Neuronal stem cell (in vitro differentiated cells): ENCODE data around the gene CHCHD3.

Experiments used
- DNase-seq: peaks from one replicate; pipeline ENCODE4 v3.0.0-alpha.2; 2013; ENCODE audit warnings: low spot score
- H2AFZ ChIP-seq: one replicate; pipeline ENCODE4 v1.6.1; 2013; ENCODE audit warnings: mild to moderate bottlenecking, low read length, inconsistent platforms
- H2AK5ac ChIP-seq: 2 replicates; pipeline ENCODE4 v1.6.1; 2013; ENCODE audit warnings: low read depth, mild to moderate bottlenecking, inconsistent platforms, low read length, moderate library complexity, mixed read lengths
- H2BK120ac ChIP-seq: 2 replicates; pipeline ENCODE4 v1.6.1; 2013; ENCODE audit warnings: low read depth, mild to moderate bottlenecking, inconsistent platforms, low read length, moderate library complexity, mixed read lengths
- H2BK12ac ChIP-seq: one replicate; pipeline ENCODE4 v1.6.1; 2013; ENCODE audit warnings: low read length, inconsistent platforms
- H2BK15ac ChIP-seq: 2 replicates; pipeline ENCODE4 v1.6.1; 2013; ENCODE audit warnings: mild to moderate bottlenecking, low read length, inconsistent platforms, mixed read lengths
- H2BK5ac ChIP-seq: one replicate; pipeline ENCODE4 v1.6.1; 2013; ENCODE audit warnings: inconsistent platforms, mild to moderate bottlenecking, low read length, moderate library complexity
- H3K14ac ChIP-seq: one replicate; pipeline ENCODE4 v1.6.1; 2013; ENCODE audit warnings: low read length, inconsistent platforms
- H3K18ac ChIP-seq: 2 replicates; pipeline ENCODE4 v1.6.1; 2013; ENCODE audit warnings: low read length, inconsistent platforms
- H3K23ac ChIP-seq: 2 replicates; pipeline ENCODE4 v1.6.1; 2013; ENCODE audit warnings: low read depth, mild to moderate bottlenecking, mixed read lengths, low read length, inconsistent platforms; ENCODE audit not compliant: poor library complexity
- H3K27ac ChIP-seq: replicated peaks from 3 replicates; pipeline ENCODE4 v1.5.1; 2013; ENCODE audit warnings: low read length, inconsistent platforms
- H3K27me3 ChIP-seq, 3 experiments: 2 replicates each; pipeline ENCODE4 v1.6.1; 2013; ENCODE audit warnings: low read length in 3 of 3, mild to moderate bottlenecking in 2 of 3, inconsistent platforms in 1 of 3, low read depth in 1 of 3, mixed read lengths in 1 of 3, moderate library complexity in 1 of 3; ENCODE audit not compliant: control insufficient read depth in 3 of 3, insufficient read depth in 3 of 3
- H3K36me3 ChIP-seq, 2 donors: replicated peaks in 1 of 2; 2 replicates each; pipeline ENCODE4 v1.6.1; 2013; ENCODE audit warnings: low read length in 2 of 2; ENCODE audit not compliant: control insufficient read depth in 2 of 2, insufficient read depth in 2 of 2
- H3K4ac ChIP-seq: 2 replicates; pipeline ENCODE4 v1.6.1; 2013; ENCODE audit warnings: inconsistent platforms, mild to moderate bottlenecking, low read length, moderate library complexity
- H3K4me1 ChIP-seq, 2 donors: 1 replicate in 1 of 2; 2 replicates in 1 of 2; pipeline ENCODE4 v1.6.1; 2013; ENCODE audit warnings: low read length in 2 of 2, low read depth in 1 of 2; ENCODE audit not compliant: control insufficient read depth in 2 of 2, insufficient read depth in 1 of 2
- H3K4me2 ChIP-seq: one replicate; pipeline ENCODE4 v1.6.1; 2013; ENCODE audit warnings: mild to moderate bottlenecking, low read length, inconsistent platforms; ENCODE audit not compliant: insufficient read depth, poor library complexity, severe bottlenecking
- H3K4me3 ChIP-seq, 2 donors: 2 replicates each; pipeline ENCODE4 v1.5.1; 2013; ENCODE audit warnings: low read length in 2 of 2, mild to moderate bottlenecking in 2 of 2, inconsistent platforms in 1 of 2, moderate library complexity in 1 of 2
- H3K79me1 ChIP-seq: one replicate; pipeline ENCODE4 v1.6.1; 2013; ENCODE audit warnings: low read depth, mild to moderate bottlenecking, inconsistent platforms, low read length, moderate library complexity
- H3K9ac ChIP-seq: one replicate; pipeline ENCODE4 v1.6.1; 2013; ENCODE audit warnings: mild to moderate bottlenecking, low read depth, low read length, inconsistent platforms; ENCODE audit not compliant: poor library complexity
- H3K9me3 ChIP-seq, 2 donors: replicated peaks in 1 of 2; 2 replicates each; pipeline versions ENCODE3 to v1.6.1; 2013; ENCODE audit warnings: low read length in 2 of 2, mild to moderate bottlenecking in 2 of 2, inconsistent platforms in 1 of 2, low read depth in 1 of 2, mixed read lengths in 1 of 2, moderate library complexity in 1 of 2; ENCODE audit not compliant: control insufficient read depth in 2 of 2, insufficient read depth in 1 of 2
- H4K8ac ChIP-seq: one replicate; pipeline ENCODE4 v1.6.1; 2013; ENCODE audit warnings: low read depth, mild to moderate bottlenecking, inconsistent platforms, low read length, moderate library complexity
- H4K91ac ChIP-seq: one replicate; pipeline ENCODE4 v1.6.1; 2013; ENCODE audit warnings: low read length, low read depth, mild to moderate bottlenecking, inconsistent platforms; ENCODE audit not compliant: poor library complexity
- WGBS, 2 donors: extraction: QIAGEN DNeasy Blood & Tissue Kit; methylation state at CpG; one replicate each; pipeline ENCODE4 v1.1.7; 2013; ENCODE audit warnings: missing lambda C conversion rate in 2 of 2, mixed read lengths in 1 of 2; ENCODE audit not compliant: insufficient read length in 2 of 2, insufficient replicate concordance in 1 of 2; ENCODE audit errors: extremely low coverage in 2 of 2; 5-methylcytosine and 5-hydroxymethylcytosine counted together

Gene CHCHD3

GRCh38 chr7:133081119-133081598, 731 bp downstream of the CHCHD3 start:
- Histone ChIP-seq H4K8ac (no peak overlapping the region), H3K4me3 (peak overlapping the region; percentile 87 to 89), H3K27me3 (no peaks in the 10 kb centered on the region), H3K14ac (no peak overlapping the region), H2BK15ac (no peak overlapping the region), H3K9ac (peak overlapping the region; percentile 96), H2BK5ac (no peak overlapping the region), H2BK120ac (no peak overlapping the region), H2BK12ac (no peak overlapping the region), H3K9me3 (no peaks in the 10 kb centered on the region), H3K18ac (no peak overlapping the region), H3K27ac (no peak overlapping the region), H3K4me2 (peak overlapping the region; percentile 84), H2AK5ac (peak overlapping the region; percentile 30), H3K23ac (peak overlapping the region; percentile 45), H3K4me1 (peaks cover 0 to 7% of the 10 kb centered on the region in 2 donors), H4K91ac (no peak overlapping the region), H3K36me3 (peaks cover 0 to 38% of the 10 kb centered on the region in 2 donors), H2AFZ (peak overlapping the region; percentile 90), H3K79me1 (peaks cover 8% of the 10 kb centered on the region), H3K4ac (no peak overlapping the region)
- no peak for DNase-seq
- no CpG with 5 or more reads among the region's 8 CpGs for WGBS, 2 donors

DNA sequence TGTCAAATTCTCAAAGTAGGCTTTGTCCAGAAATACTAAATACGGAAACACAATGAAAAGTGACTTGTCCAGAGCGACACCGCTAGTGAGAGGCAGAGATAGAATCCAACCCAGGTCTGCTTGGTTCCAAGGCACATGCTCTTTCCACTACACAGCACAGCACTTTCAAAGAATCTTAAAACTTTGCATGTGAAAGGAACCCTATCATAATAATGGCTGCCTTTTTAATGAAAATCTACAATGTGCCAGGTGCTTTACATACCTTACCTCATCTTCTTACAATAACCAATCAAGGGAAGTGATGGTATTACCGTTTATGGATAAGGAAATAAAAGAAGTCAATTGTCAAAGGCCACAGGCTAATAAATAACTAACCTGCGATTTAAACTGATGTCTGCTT, 2.6 kb downstream of the CHCHD3 start:
- Histone ChIP-seq H3K14ac (no peak overlapping the region), H3K4me1 (peaks cover 0 to 7% of the 10 kb centered on the region in 2 donors), H3K4me3 (no peak overlapping the region), H2BK5ac (no peak overlapping the region), H4K8ac (no peak overlapping the region), H2BK12ac (no peak overlapping the region), H3K4me2 (no peak overlapping the region), H3K27ac (no peak overlapping the region), H3K23ac (no peak overlapping the region), H2BK120ac (no peak overlapping the region), H2BK15ac (no peak overlapping the region), H3K79me1 (peaks cover 8% of the 10 kb centered on the region), H3K9ac (no peak overlapping the region), H3K36me3 (peaks cover 0 to 45% of the 10 kb centered on the region in 2 donors), H2AFZ (no peak overlapping the region), H3K9me3 (no peaks in the 10 kb centered on the region), H2AK5ac (no peak overlapping the region), H3K4ac (no peak overlapping the region), H4K91ac (no peak overlapping the region), H3K18ac (no peak overlapping the region), H3K27me3 (no peaks in the 10 kb centered on the region)
- no CpG with 5 or more reads among the region's 5 CpGs for WGBS, 2 donors
- no peak for DNase-seq

GRCh38 chr7:133077394-133077793, 4.5 kb downstream of the CHCHD3 start:
- H3K4me2 ChIP-seq = no peak overlapping the region
- no peak overlapping the region for H2AK5ac ChIP-seq
- no peak overlapping the region for H2BK12ac ChIP-seq
- no peaks in the 10 kb centered on the region for H3K9me3 ChIP-seq
- no peak overlapping the region for H3K4me3 ChIP-seq
- H3K79me1 ChIP-seq = peaks cover 13% of the 10 kb centered on the region
- no peak overlapping the region for H3K23ac ChIP-seq
- no peak overlapping the region for H2BK120ac ChIP-seq
- no CpG with 5 or more reads among the region's 4 CpGs for WGBS, 2 donors
- H3K18ac ChIP-seq = no peak overlapping the region
- H2AFZ ChIP-seq = no peak overlapping the region
- DNase-seq = no peak
- peaks cover 2 to 50% of the 10 kb centered on the region in 2 donors for H3K36me3 ChIP-seq
- no peak overlapping the region for H3K9ac ChIP-seq
- H2BK15ac ChIP-seq = no peak overlapping the region
- H3K27me3 ChIP-seq = no peaks in the 10 kb centered on the region
- H3K4ac ChIP-seq = no peak overlapping the region
- H4K91ac ChIP-seq = no peak overlapping the region
- peaks cover 0 to 7% of the 10 kb centered on the region in 2 donors for H3K4me1 ChIP-seq
- no peak overlapping the region for H3K27ac ChIP-seq
- H2BK5ac ChIP-seq = no peak overlapping the region
- no peak overlapping the region for H4K8ac ChIP-seq
- no peak overlapping the region for H3K14ac ChIP-seq

GRCh38 chr7:133076142-133076541, 5.7 kb downstream of the CHCHD3 start:
- Histone ChIP-seq H2AK5ac (no peak overlapping the region), H3K9ac (no peak overlapping the region), H3K4me2 (no peak overlapping the region), H4K91ac (no peak overlapping the region), H2BK5ac (no peak overlapping the region), H2BK15ac (no peak overlapping the region), H2BK12ac (no peak overlapping the region), H3K18ac (no peak overlapping the region), H3K9me3 (no peaks in the 10 kb centered on the region), H3K4me1 (peaks cover 0 to 7% of the 10 kb centered on the region in 2 donors), H2BK120ac (no peak overlapping the region), H3K27ac (no peak overlapping the region), H4K8ac (no peak overlapping the region), H2AFZ (no peak overlapping the region), H3K4ac (no peak overlapping the region), H3K79me1 (peaks cover 7% of the 10 kb centered on the region), H3K36me3 (peaks cover 2 to 55% of the 10 kb centered on the region in 2 donors), H3K27me3 (no peaks in the 10 kb centered on the region), H3K23ac (no peak overlapping the region), H3K14ac (no peak overlapping the region), H3K4me3 (no peak overlapping the region)
- no peak for DNase-seq
- no CpG with 5 or more reads among the region's 2 CpGs for WGBS, 2 donors
